Stimulated activated naive CD8-positive, alpha-beta T cell treated with anti-CD3 and anti-CD28 coated beads, Interleukin-15, amount 100 ng/mL, for 72 hours (primary cell): ENCODE results near the gene ARID1B.

Experiments used
- ATAC-seq: fragments of 150-1000 bp; cut with Tn5 transposase; 2 replicates; pipeline ENCODE4 v1.10.0; 2021; ENCODE audit warnings: mild to moderate bottlenecking, moderate library complexity
- DNase-seq, 2 donors: peaks; one replicate each; pipeline ENCODE4 v3.0.0; 2021 to 2022
- H3K27ac Mint-ChIP-seq, 2 donors: one replicate each; pipeline ENCODE4 v1.8.0; 2022; ENCODE audit warnings: mild to moderate bottlenecking in 2 of 2, mixed read lengths in 2 of 2, moderate library complexity in 2 of 2
- H3K27me3 Mint-ChIP-seq: one replicate; pipeline ENCODE4 v1.8.0; 2022; ENCODE audit warnings: mixed read lengths
- H3K4me1 Mint-ChIP-seq: one replicate; pipeline ENCODE4 v1.8.0; 2022; ENCODE audit warnings: mild to moderate bottlenecking, mixed read lengths
- H3K4me3 Mint-ChIP-seq, 2 donors: one replicate each; pipeline ENCODE4 v1.8.0; 2022; ENCODE audit warnings: mild to moderate bottlenecking in 2 of 2, mixed read lengths in 2 of 2, moderate library complexity in 1 of 2
- H3K9me3 Mint-ChIP-seq, 2 donors: one replicate each; pipeline ENCODE4 v1.8.0; 2022; ENCODE audit warnings: mixed read lengths in 2 of 2

ARID1B gene

GRCh38 chr6:157121897-157122296 lies 344.7 kb downstream of the ARID1B start:
- peak overlapping the region in 1 of 2 donors; percentile 46 for H3K27ac Mint-ChIP-seq
- no peaks in the 10 kb centered on the region for H3K9me3 Mint-ChIP-seq
- no peak for ATAC-seq
- H3K27me3 Mint-ChIP-seq, result no peaks in the 10 kb centered on the region
- H3K4me3 Mint-ChIP-seq, result no peak overlapping the region
- no peak for DNase-seq
- H3K4me1 Mint-ChIP-seq, result peaks cover 6% of the 10 kb centered on the region

- Mint-ChIP-seq H3K4me1 (peaks cover 6% of the 10 kb centered on the region), H3K27ac (no peak overlapping the region), H3K4me3 (no peak overlapping the region), H3K27me3 (no peaks in the 10 kb centered on the region), H3K9me3 (no peaks in the 10 kb centered on the region)
- DNase-seq (no peak), ATAC-seq (no peak)
Measured at GRCh38 chr6:157123234-157123633, 346.1 kb downstream of the ARID1B start.

GRCh38 chr6:157124485-157125254 lies 347.5 kb downstream of the ARID1B start:
- H3K9me3 Mint-ChIP-seq, result no peaks in the 10 kb centered on the region
- no peak for DNase-seq
- no peak for ATAC-seq
- H3K4me3 Mint-ChIP-seq, result no peak overlapping the region
- H3K27ac Mint-ChIP-seq, result no peak overlapping the region
- no peaks in the 10 kb centered on the region for H3K27me3 Mint-ChIP-seq
- H3K4me1 Mint-ChIP-seq, result peaks cover 6% of the 10 kb centered on the region

- Mint-ChIP-seq H3K4me3 (no peak overlapping the region), H3K27ac (no peak overlapping the region), H3K4me1 (peaks cover 6% of the 10 kb centered on the region), H3K9me3 (no peaks in the 10 kb centered on the region), H3K27me3 (no peaks in the 10 kb centered on the region)
- DNase-seq, result no peak
- ATAC-seq, result no peak
Measured at GRCh38 chr6:157125531-157125930, 348.4 kb downstream of the ARID1B start.

GRCh38 chr6:157126183-157127098 lies 349.3 kb downstream of the ARID1B start:
- no peak for DNase-seq
- Mint-ChIP-seq H3K27me3 (no peaks in the 10 kb centered on the region), H3K9me3 (no peaks in the 10 kb centered on the region), H3K27ac (no peak overlapping the region), H3K4me1 (peaks cover 6% of the 10 kb centered on the region), H3K4me3 (no peak overlapping the region)
- ATAC-seq, result no peak

GRCh38 chr6:157128235-157128775 lies 351.1 kb downstream of the ARID1B start:
- Mint-ChIP-seq H3K4me1 (peaks cover 6% of the 10 kb centered on the region), H3K27ac (no peak overlapping the region), H3K27me3 (no peaks in the 10 kb centered on the region), H3K9me3 (no peaks in the 10 kb centered on the region), H3K4me3 (no peak overlapping the region)
- no peak for ATAC-seq
- DNase-seq, result no peak

GRCh38 chr6:157131250-157131649 lies 354.1 kb downstream of the ARID1B start:
- Mint-ChIP-seq H3K27ac (peak overlapping the region in 1 of 2 donors; percentile 1), H3K9me3 (no peaks in the 10 kb centered on the region), H3K27me3 (no peaks in the 10 kb centered on the region), H3K4me3 (no peak overlapping the region), H3K4me1 (peaks cover 6% of the 10 kb centered on the region)
- no peak for DNase-seq
- ATAC-seq, result no peak

GRCh38 chr6:157133856-157134255 lies 356.7 kb downstream of the ARID1B start:
- H3K27me3 Mint-ChIP-seq, result no peaks in the 10 kb centered on the region
- H3K4me1 Mint-ChIP-seq, result peaks cover 18% of the 10 kb centered on the region

GRCh38 chr6:157134402-157135047 lies 357.3 kb downstream of the ARID1B start:
- Mint-ChIP-seq H3K4me3 (no peak overlapping the region), H3K27me3 (no peaks in the 10 kb centered on the region), H3K9me3 (no peaks in the 10 kb centered on the region), H3K4me1 (peaks cover 18% of the 10 kb centered on the region), H3K27ac (no peak overlapping the region)
- ATAC-seq (no peak), DNase-seq (no peak)

More at GRCh38 chr6:157133856-157134255, 356.7 kb downstream of the ARID1B start:
- H3K27ac Mint-ChIP-seq, result no peak overlapping the region
- no peaks in the 10 kb centered on the region for H3K9me3 Mint-ChIP-seq
- no peak overlapping the region for H3K4me3 Mint-ChIP-seq
- DNase-seq, result no peak
- ATAC-seq, result no peak

GRCh38 chr6:157135691-157136090 lies 358.5 kb downstream of the ARID1B start:
- no peak for DNase-seq
- Mint-ChIP-seq H3K27me3 (no peaks in the 10 kb centered on the region), H3K9me3 (no peaks in the 10 kb centered on the region), H3K27ac (peak overlapping the region in 1 of 2 donors; percentile 50), H3K4me1 (peaks cover 18% of the 10 kb centered on the region), H3K4me3 (no peak overlapping the region)
- ATAC-seq, result no peak

- ATAC-seq, result no peak
- DNase-seq, result no peak
- no peaks in the 10 kb centered on the region for H3K9me3 Mint-ChIP-seq
- H3K4me3 Mint-ChIP-seq, result no peak overlapping the region
- peak overlapping the region; percentile 42 to 77 for H3K27ac Mint-ChIP-seq
- peaks cover 18% of the 10 kb centered on the region for H3K4me1 Mint-ChIP-seq
- no peaks in the 10 kb centered on the region for H3K27me3 Mint-ChIP-seq
Measured at GRCh38 chr6:157137501-157137900, 360.3 kb downstream of the ARID1B start.

- no peak for ATAC-seq
- no peaks in the 10 kb centered on the region for H3K27me3 Mint-ChIP-seq
- H3K4me3 Mint-ChIP-seq, result no peak overlapping the region
- H3K9me3 Mint-ChIP-seq, result no peaks in the 10 kb centered on the region
- H3K27ac Mint-ChIP-seq, result peak overlapping the region in 1 of 2 donors; percentile 13
- H3K4me1 Mint-ChIP-seq, result peaks cover 18% of the 10 kb centered on the region
- no peak for DNase-seq
Measured at GRCh38 chr6:157139054-157139708, 362.0 kb downstream of the ARID1B start.

GRCh38 chr6:157143171-157143889 lies 366.2 kb downstream of the ARID1B start:
- Mint-ChIP-seq H3K4me1 (peaks cover 7% of the 10 kb centered on the region), H3K27me3 (no peaks in the 10 kb centered on the region), H3K4me3 (no peak overlapping the region), H3K27ac (no peak overlapping the region), H3K9me3 (no peaks in the 10 kb centered on the region)
- peak; percentile 83 for ATAC-seq
- peak in 1 of 2 donors; percentile 25 for DNase-seq
